ENCODE results near the gene SMPD4. TPM values are rescaled to one million over a fixed set of nuclear protein-coding genes. Genes with fewer than 3 reads are reported as not detected.
"Not testable (repeated sequence)": the region's sequence is repeated elsewhere in the genome, so short reads cannot be mapped to it uniquely, and the experiment has no call there.

SMPD4 gene
- polyA plus RNA-seq, 1 donor from 2014 or later, result 40.6 TPM

DNA sequence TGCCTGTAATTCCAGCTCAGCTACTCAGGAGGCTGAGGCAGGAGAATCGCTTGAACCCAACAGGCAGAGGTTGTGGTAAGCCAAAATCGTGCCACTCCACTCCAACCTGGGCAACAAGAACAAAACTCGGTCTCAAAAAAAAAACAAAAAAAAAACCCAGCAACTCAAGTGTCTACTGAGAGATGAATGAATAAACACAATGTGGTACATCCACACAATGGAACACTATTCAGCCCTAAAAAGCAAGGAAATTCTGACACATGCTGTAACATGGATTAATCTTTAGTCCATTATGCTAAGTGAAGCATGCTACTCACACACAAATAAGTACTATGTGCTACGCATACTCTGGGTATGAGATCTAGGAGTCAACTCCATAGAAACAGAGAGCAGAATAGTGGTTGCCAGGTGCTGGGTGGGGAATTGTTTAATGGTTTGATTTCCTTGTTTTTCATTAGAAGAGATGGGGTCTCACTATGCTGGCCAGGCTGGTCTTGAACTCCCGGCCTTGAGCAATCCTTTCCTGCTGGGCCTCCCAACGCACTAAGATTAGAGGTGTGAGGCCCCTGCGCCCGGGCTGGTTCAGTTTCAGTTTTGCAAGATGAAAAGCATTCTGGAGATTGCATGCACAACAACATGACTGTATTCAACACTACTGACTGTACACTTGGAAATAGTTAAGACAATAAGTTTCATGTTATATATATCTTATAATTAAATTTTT is 15.9 kb downstream of the SMPD4 start:
- TF ChIP-seq MXI1 (conservative IDR thresholded peaks at IDR 0.05; ENCODE audit: poor library complexity, severe bottlenecking) (no peak), EP300 (conservative IDR thresholded peaks at IDR 0.05; ENCODE audit: poor library complexity, severe bottlenecking) (no peak), POLR2AphosphoS5 (IDR thresholded peaks at IDR 0.05) (no peak), SMC3 (conservative IDR thresholded peaks at IDR 0.05; ENCODE audit: poor library complexity) (no peak), RAD21 (conservative IDR thresholded peaks at IDR 0.05) (no peak), EZH2 (IDR thresholded peaks at IDR 0.05; ENCODE audit: borderline replicate concordance, insufficient read depth, low read length, poor library complexity, severe bottlenecking) (no peak), TAF1 (IDR thresholded peaks at IDR 0.05; ENCODE audit: low read depth) (no peak)
- TF ChIP-seq, protein P1, sequence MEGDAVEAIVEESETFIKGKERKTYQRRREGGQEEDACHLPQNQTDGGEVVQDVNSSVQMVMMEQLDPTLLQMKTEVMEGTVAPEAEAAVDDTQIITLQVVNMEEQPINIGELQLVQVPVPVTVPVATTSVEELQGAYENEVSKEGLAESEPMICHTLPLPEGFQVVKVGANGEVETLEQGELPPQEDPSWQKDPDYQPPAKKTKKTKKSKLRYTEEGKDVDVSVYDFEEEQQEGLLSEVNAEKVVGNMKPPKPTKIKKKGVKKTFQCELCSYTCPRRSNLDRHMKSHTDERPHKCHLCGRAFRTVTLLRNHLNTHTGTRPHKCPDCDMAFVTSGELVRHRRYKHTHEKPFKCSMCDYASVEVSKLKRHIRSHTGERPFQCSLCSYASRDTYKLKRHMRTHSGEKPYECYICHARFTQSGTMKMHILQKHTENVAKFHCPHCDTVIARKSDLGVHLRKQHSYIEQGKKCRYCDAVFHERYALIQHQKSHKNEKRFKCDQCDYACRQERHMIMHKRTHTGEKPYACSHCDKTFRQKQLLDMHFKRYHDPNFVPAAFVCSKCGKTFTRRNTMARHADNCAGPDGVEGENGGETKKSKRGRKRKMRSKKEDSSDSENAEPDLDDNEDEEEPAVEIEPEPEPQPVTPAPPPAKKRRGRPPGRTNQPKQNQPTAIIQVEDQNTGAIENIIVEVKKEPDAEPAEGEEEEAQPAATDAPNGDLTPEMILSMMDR (IDR thresholded peaks at IDR 0.05; ENCODE audit: poor library complexity, severe bottlenecking), result no peak
- TF ChIP-seq, protein P2, sequence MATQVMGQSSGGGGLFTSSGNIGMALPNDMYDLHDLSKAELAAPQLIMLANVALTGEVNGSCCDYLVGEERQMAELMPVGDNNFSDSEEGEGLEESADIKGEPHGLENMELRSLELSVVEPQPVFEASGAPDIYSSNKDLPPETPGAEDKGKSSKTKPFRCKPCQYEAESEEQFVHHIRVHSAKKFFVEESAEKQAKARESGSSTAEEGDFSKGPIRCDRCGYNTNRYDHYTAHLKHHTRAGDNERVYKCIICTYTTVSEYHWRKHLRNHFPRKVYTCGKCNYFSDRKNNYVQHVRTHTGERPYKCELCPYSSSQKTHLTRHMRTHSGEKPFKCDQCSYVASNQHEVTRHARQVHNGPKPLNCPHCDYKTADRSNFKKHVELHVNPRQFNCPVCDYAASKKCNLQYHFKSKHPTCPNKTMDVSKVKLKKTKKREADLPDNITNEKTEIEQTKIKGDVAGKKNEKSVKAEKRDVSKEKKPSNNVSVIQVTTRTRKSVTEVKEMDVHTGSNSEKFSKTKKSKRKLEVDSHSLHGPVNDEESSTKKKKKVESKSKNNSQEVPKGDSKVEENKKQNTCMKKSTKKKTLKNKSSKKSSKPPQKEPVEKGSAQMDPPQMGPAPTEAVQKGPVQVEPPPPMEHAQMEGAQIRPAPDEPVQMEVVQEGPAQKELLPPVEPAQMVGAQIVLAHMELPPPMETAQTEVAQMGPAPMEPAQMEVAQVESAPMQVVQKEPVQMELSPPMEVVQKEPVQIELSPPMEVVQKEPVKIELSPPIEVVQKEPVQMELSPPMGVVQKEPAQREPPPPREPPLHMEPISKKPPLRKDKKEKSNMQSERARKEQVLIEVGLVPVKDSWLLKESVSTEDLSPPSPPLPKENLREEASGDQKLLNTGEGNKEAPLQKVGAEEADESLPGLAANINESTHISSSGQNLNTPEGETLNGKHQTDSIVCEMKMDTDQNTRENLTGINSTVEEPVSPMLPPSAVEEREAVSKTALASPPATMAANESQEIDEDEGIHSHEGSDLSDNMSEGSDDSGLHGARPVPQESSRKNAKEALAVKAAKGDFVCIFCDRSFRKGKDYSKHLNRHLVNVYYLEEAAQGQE (IDR thresholded peaks at IDR 0.05; ENCODE audit: borderline replicate concordance), result no peak
- Histone ChIP-seq H3K9me3 (ENCODE audit: low read length) (no peaks in the 10 kb centered on the region), H3F3A (ENCODE audit: insufficient read depth, low read length, poor library complexity, severe bottlenecking) (no peaks in the 10 kb centered on the region), H4K20me1 (ENCODE audit: insufficient read depth) (no peaks in the 10 kb centered on the region), H3K9ac (ENCODE audit: low read length) (no peak overlapping the region), H3K27ac (ENCODE audit: low read length) (no peak overlapping the region), H2AFZ (ENCODE audit: low read depth, low read length) (no peak overlapping the region), H3K36me3 (ENCODE audit: insufficient read depth, low read length) (no peaks in the 10 kb centered on the region), H3K9me2 (ENCODE audit: insufficient read depth, low read length) (no peaks in the 10 kb centered on the region), H3K79me2 (replicated peaks; ENCODE audit: insufficient read depth, low read length) (no peaks in the 10 kb centered on the region), H3K27me3 (ENCODE audit: insufficient read depth, low read depth, low read length) (no peaks in the 10 kb centered on the region), H3K4me3 (ENCODE audit: low read length) (no peak overlapping the region), H3K4me2 (ENCODE audit: low read length) (no peak overlapping the region)

DNA sequence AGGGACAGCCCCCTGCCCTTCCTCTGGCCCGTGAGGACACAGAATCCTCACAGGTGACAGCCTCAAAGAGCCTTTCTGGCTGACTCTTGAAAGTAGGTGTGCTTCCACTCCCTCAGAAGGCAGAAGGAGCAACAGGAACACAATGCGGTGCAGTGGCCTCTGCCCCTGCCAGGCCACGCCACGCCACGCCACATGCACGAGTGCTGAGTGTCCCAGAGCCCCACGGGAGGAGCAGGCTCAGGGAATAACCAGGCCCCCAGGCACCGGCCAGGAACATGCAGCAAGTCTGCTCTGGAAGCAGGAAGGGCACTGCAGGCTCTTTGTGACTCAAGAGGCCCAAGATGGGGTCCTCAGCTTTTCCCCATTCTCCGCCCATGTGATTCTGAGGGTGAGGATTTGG is 18.4 kb downstream of the SMPD4 start:
- no peak overlapping the region for H3K27ac ChIP-seq (ENCODE audit: low read length)
- H2AFZ ChIP-seq (ENCODE audit: low read depth, low read length), result no peak overlapping the region
- no peak overlapping the region for H3K4me2 ChIP-seq (ENCODE audit: low read length)
- H3K36me3 ChIP-seq (ENCODE audit: insufficient read depth, low read length), result no peaks in the 10 kb centered on the region
- H3K79me2 ChIP-seq (replicated peaks; ENCODE audit: insufficient read depth, low read length), result no peaks in the 10 kb centered on the region
- no peak overlapping the region for H3K4me3 ChIP-seq (ENCODE audit: low read length)
- H4K20me1 ChIP-seq (ENCODE audit: insufficient read depth), result no peaks in the 10 kb centered on the region
- no peak for TF ChIP-seq POLR2AphosphoS5 (IDR thresholded peaks at IDR 0.05)
- TF ChIP-seq EZH2 (IDR thresholded peaks at IDR 0.05; ENCODE audit: borderline replicate concordance, insufficient read depth, low read length, poor library complexity, severe bottlenecking), result no peak
- no peak for TF ChIP-seq MXI1 (conservative IDR thresholded peaks at IDR 0.05; ENCODE audit: poor library complexity, severe bottlenecking)
- no peak for TF ChIP-seq SMC3 (conservative IDR thresholded peaks at IDR 0.05; ENCODE audit: poor library complexity)
- no peak for TF ChIP-seq EP300 (conservative IDR thresholded peaks at IDR 0.05; ENCODE audit: poor library complexity, severe bottlenecking)
- TF ChIP-seq, protein P2 (IDR thresholded peaks at IDR 0.05; ENCODE audit: borderline replicate concordance), result no peak
- TF ChIP-seq, protein P1 (IDR thresholded peaks at IDR 0.05; ENCODE audit: poor library complexity, severe bottlenecking), result no peak
- TF ChIP-seq TAF1 (IDR thresholded peaks at IDR 0.05; ENCODE audit: low read depth), result no peak
- TF ChIP-seq RAD21 (conservative IDR thresholded peaks at IDR 0.05), result no peak
- H3K9me3 ChIP-seq (ENCODE audit: low read length), result no peaks in the 10 kb centered on the region
- no peaks in the 10 kb centered on the region for H3F3A ChIP-seq (ENCODE audit: insufficient read depth, low read length, poor library complexity, severe bottlenecking)
- H3K9ac ChIP-seq (ENCODE audit: low read length), result no peak overlapping the region
- H3K9me2 ChIP-seq (ENCODE audit: insufficient read depth, low read length), result no peaks in the 10 kb centered on the region
- H3K27me3 ChIP-seq (ENCODE audit: insufficient read depth, low read depth, low read length), result no peaks in the 10 kb centered on the region

DNA sequence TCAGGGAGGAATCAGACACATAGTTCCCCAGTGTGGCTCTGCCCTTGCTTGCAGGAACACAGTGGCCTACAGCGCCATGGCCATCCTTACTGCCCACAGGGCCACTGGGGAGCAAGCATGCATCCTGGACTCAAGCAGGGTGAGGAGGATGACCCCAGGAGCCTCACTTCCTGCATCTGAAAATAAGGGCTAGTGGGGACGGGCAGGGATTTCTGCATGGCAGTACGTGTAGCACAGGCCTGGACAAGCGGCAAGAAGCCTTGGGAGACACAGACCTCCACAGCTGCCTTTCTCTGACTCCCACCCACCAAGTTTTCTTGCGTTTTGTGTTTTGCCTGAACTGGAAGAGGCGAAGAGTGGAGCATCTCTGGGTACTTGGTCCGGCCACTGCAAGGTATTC is 18.9 kb downstream of the SMPD4 start:
- not testable (repeated sequence) for H3K36me3 ChIP-seq (ENCODE audit: insufficient read depth, low read length); H3K9ac ChIP-seq (ENCODE audit: low read length); H3K4me2 ChIP-seq (ENCODE audit: low read length); H4K20me1 ChIP-seq (ENCODE audit: insufficient read depth); H2AFZ ChIP-seq (ENCODE audit: low read depth, low read length); H3K27ac ChIP-seq (ENCODE audit: low read length); H3F3A ChIP-seq (ENCODE audit: insufficient read depth, low read length, poor library complexity, severe bottlenecking); H3K4me3 ChIP-seq (ENCODE audit: low read length); H3K79me2 ChIP-seq (replicated peaks; ENCODE audit: insufficient read depth, low read length); H3K9me3 ChIP-seq (ENCODE audit: low read length); H3K9me2 ChIP-seq (ENCODE audit: insufficient read depth, low read length); H3K27me3 ChIP-seq (ENCODE audit: insufficient read depth, low read depth, low read length)

Measured in neural cell (in vitro differentiated cells).